H9 (cell line): ENCODE measurements around the gene CERCAM. TPM values are rescaled to one million over a fixed set of nuclear protein-coding genes. Genes with fewer than 3 reads are reported as not detected.
A peak's percentile ranks its signal among the peaks of the same experiment; 100 is the strongest.
"Not testable (repeated sequence)": the region's sequence is repeated elsewhere in the genome, so short reads cannot be mapped to it uniquely, and the experiment has no call there.

Experiments
- DNase-seq: peaks from one replicate; pipeline ENCODE4 v3.0.0-alpha.2; 2017
- H2AFZ ChIP-seq: one replicate; pipeline ENCODE4 v1.6.1; 2013; ENCODE audit warnings: mild to moderate bottlenecking, low read length, control low read depth, moderate library complexity
- H2AK5ac ChIP-seq: 2 replicates; pipeline ENCODE4 v1.6.1; 2013; ENCODE audit warnings: low read length, control low read depth, mixed read lengths; ENCODE audit not compliant: insufficient read length
- H2BK120ac ChIP-seq: one replicate; pipeline ENCODE4 v1.6.1; 2013; ENCODE audit warnings: low read depth, mild to moderate bottlenecking, low read length, control low read depth, inconsistent platforms; ENCODE audit not compliant: poor library complexity, severe bottlenecking
- H2BK12ac ChIP-seq: 2 replicates; pipeline ENCODE4 v1.6.1; 2013; ENCODE audit warnings: low read length, control low read depth, mixed read lengths, low read depth; ENCODE audit not compliant: insufficient read length
- H2BK15ac ChIP-seq: 2 replicates; pipeline ENCODE4 v1.6.1; 2013; ENCODE audit warnings: low read depth, low read length, control low read depth
- H2BK20ac ChIP-seq: one replicate; pipeline ENCODE4 v1.6.1; 2013; ENCODE audit warnings: low read depth, mild to moderate bottlenecking, low read length, control low read depth, inconsistent platforms; ENCODE audit not compliant: poor library complexity, severe bottlenecking
- H2BK5ac ChIP-seq: 2 replicates; pipeline ENCODE4 v1.6.1; 2013; ENCODE audit warnings: low read length, control low read depth, mixed read lengths; ENCODE audit not compliant: insufficient read length
- H3K14ac ChIP-seq: 2 replicates; pipeline ENCODE4 v1.6.1; 2013; ENCODE audit warnings: low read length, control low read depth; ENCODE audit not compliant: insufficient read depth
- H3K18ac ChIP-seq: 2 replicates; pipeline ENCODE4 v1.6.1; 2013; ENCODE audit warnings: low read depth, mild to moderate bottlenecking, mixed read lengths, low read length, control low read depth; ENCODE audit not compliant: insufficient read length
- H3K23ac ChIP-seq: 2 replicates; pipeline ENCODE4 v1.6.1; 2013; ENCODE audit warnings: low read length, control low read depth, mixed read lengths, low read depth; ENCODE audit not compliant: insufficient read length
- H3K23me2 ChIP-seq: 2 replicates; pipeline ENCODE4 v1.6.1; 2013; ENCODE audit warnings: low read depth, mild to moderate bottlenecking, mixed read lengths, low read length, control low read depth; ENCODE audit not compliant: insufficient read length, poor library complexity, severe bottlenecking
- H3K27ac ChIP-seq: 2 replicates; pipeline ENCODE4 v1.5.1; 2013; ENCODE audit warnings: low read length, control low read depth, mixed read lengths, low read depth; ENCODE audit not compliant: insufficient read length
- H3K27me3 ChIP-seq: 2 replicates; pipeline ENCODE4 v1.6.1; 2013; ENCODE audit warnings: low read length, control low read depth, inconsistent platforms; ENCODE audit not compliant: insufficient read depth
- H3K4ac ChIP-seq: 2 replicates; pipeline ENCODE4 v1.6.1; 2013; ENCODE audit warnings: low read depth, mild to moderate bottlenecking, control low read depth, inconsistent platforms, low read length, moderate library complexity
- H3K4me1 ChIP-seq: 2 replicates; pipeline ENCODE4 v1.6.1; 2013; ENCODE audit warnings: low read length, control low read depth, inconsistent platforms; ENCODE audit not compliant: insufficient read depth
- H3K4me2 ChIP-seq: 2 replicates; pipeline ENCODE4 v1.6.1; 2013; ENCODE audit warnings: low read length, control low read depth, mixed read lengths; ENCODE audit not compliant: insufficient read length, insufficient read depth
- H3K56ac ChIP-seq: 2 replicates; pipeline ENCODE4 v1.6.1; 2013; ENCODE audit warnings: low read depth, mild to moderate bottlenecking, mixed read lengths, low read length, control low read depth; ENCODE audit not compliant: insufficient read length
- H3K79me1 ChIP-seq: 2 replicates; pipeline ENCODE4 v1.6.1; 2013; ENCODE audit warnings: low read depth, mild to moderate bottlenecking, moderate library complexity, low read length, control low read depth, inconsistent platforms; ENCODE audit not compliant: insufficient read depth, poor library complexity, severe bottlenecking
- H3K79me2 ChIP-seq: 2 replicates; pipeline ENCODE4 v1.6.1; 2013; ENCODE audit warnings: low read length, control low read depth, inconsistent platforms; ENCODE audit not compliant: insufficient read depth
- H3K9ac ChIP-seq: 2 replicates; pipeline ENCODE4 v1.6.1; 2013; ENCODE audit warnings: low read length, control low read depth, mixed read lengths; ENCODE audit not compliant: insufficient read length; ENCODE audit errors: extremely low read depth
- H3K9me3 ChIP-seq: one replicate; pipeline ENCODE4 v1.6.1; 2013; ENCODE audit warnings: low read depth, low read length, inconsistent platforms; ENCODE audit not compliant: control insufficient read depth
- H3T11ph ChIP-seq: one replicate; pipeline ENCODE4 v1.6.1; 2013; ENCODE audit warnings: mild to moderate bottlenecking, low read length, control low read depth, inconsistent platforms
- H4K20me1 ChIP-seq: one replicate; pipeline ENCODE4 v1.6.1; 2013; ENCODE audit not compliant: control insufficient read depth, insufficient read length, insufficient read depth
- H4K5ac ChIP-seq: 2 replicates; pipeline ENCODE4 v1.6.1; 2013; ENCODE audit warnings: low read depth, mild to moderate bottlenecking, mixed read lengths, low read length, control low read depth; ENCODE audit not compliant: insufficient read length
- H4K8ac ChIP-seq: replicated peaks from 2 replicates; pipeline ENCODE4 v1.6.1; 2013; ENCODE audit warnings: low read length, control low read depth, mixed read lengths, low read depth; ENCODE audit not compliant: insufficient read length
- H4K91ac ChIP-seq: 2 replicates; pipeline ENCODE4 v1.6.1; 2013; ENCODE audit warnings: low read depth, mild to moderate bottlenecking, moderate library complexity, mixed read lengths, low read length, control low read depth; ENCODE audit not compliant: insufficient read length
- H3K27ac Mint-ChIP-seq, 3 experiments: 2 replicates in 2 of 3; 3 replicates in 1 of 3; pipeline ENCODE4 v1.8.0; 2020 to 2021; ENCODE audit warnings: mixed read lengths in 3 of 3, mild to moderate bottlenecking in 1 of 3, moderate library complexity in 1 of 3
- H3K27me3 Mint-ChIP-seq: 2 replicates; pipeline ENCODE4 v1.8.0; 2021; ENCODE audit warnings: low read depth, mild to moderate bottlenecking, moderate library complexity, mixed read lengths
- H3K36me3 Mint-ChIP-seq, 3 experiments: 2 replicates in 2 of 3; 3 replicates in 1 of 3; pipeline ENCODE4 v1.8.0; 2020 to 2021; ENCODE audit warnings: low read depth in 3 of 3, mixed read lengths in 3 of 3; ENCODE audit not compliant: insufficient read depth in 1 of 3
- H3K4me1 Mint-ChIP-seq, 2 experiments: 2 replicates each; pipeline ENCODE4 v1.8.0; 2020; ENCODE audit warnings: mixed read lengths in 2 of 2
- H3K4me3 Mint-ChIP-seq, 2 experiments: 2 replicates in 1 of 2; 3 replicates in 1 of 2; pipeline ENCODE4 v1.8.0; 2020 to 2021; ENCODE audit warnings: mild to moderate bottlenecking in 2 of 2, mixed read lengths in 2 of 2, moderate library complexity in 1 of 2
- H3K9me3 Mint-ChIP-seq, 2 experiments: 2 replicates in 1 of 2; 3 replicates in 1 of 2; pipeline ENCODE4 v1.8.0; 2020; ENCODE audit warnings: mild to moderate bottlenecking in 2 of 2, mixed read lengths in 2 of 2, moderate library complexity in 1 of 2
- WGBS: extraction: QIAGEN DNeasy Blood & Tissue Kit; methylation state at CpG from one replicate; pipeline ENCODE4 v1.1.7; 2013; ENCODE audit warnings: missing lambda C conversion rate, low lambda C conversion rate, mixed read lengths; ENCODE audit not compliant: insufficient read length; ENCODE audit errors: extremely low coverage; 5-methylcytosine and 5-hydroxymethylcytosine counted together
- total RNA-seq: library from RNA; stranded (reverse); gene quantifications from 2 replicates; pipeline ENCODE4 v1.2.1, GENCODE V29; 2021
- TF ChIP-seq, protein P1 (sequence below): fragments of 200-600 bp; sonication (generic); conservative IDR thresholded peaks from 3 replicates; pipeline ENCODE4 v1.8.0; 2021; ENCODE audit warnings: antibody characterized with exemption, mild to moderate bottlenecking

Gene CERCAM
- total RNA-seq, 1 experiment from 2014 or later, result 5.4 TPM

DNA sequence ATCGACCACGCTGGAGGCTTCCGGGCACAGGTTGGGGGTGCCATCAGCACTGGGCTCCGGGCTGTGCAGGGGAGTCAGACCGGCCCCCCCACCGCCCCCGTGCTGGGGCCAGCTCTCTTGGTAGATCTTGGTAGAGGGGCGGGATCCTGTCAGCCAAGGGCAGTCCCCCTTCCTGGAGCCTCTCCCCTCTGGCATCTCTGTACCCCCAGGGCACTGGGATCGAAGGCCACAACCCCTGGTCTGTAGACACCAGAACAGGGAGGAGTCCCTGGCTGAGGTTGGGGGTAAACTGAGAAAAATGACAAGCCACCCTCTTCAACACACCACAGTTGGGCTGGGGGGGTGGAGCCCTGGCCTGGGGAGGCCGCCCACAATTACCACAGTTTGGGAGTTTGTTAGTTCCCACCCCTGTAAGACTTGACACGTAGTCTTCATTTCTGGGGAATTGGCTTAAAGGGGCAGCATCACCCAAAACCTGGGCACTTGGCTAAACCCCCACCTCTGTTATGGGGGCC lies 882 bp downstream of the CERCAM start:
- TF ChIP-seq, protein P1, sequence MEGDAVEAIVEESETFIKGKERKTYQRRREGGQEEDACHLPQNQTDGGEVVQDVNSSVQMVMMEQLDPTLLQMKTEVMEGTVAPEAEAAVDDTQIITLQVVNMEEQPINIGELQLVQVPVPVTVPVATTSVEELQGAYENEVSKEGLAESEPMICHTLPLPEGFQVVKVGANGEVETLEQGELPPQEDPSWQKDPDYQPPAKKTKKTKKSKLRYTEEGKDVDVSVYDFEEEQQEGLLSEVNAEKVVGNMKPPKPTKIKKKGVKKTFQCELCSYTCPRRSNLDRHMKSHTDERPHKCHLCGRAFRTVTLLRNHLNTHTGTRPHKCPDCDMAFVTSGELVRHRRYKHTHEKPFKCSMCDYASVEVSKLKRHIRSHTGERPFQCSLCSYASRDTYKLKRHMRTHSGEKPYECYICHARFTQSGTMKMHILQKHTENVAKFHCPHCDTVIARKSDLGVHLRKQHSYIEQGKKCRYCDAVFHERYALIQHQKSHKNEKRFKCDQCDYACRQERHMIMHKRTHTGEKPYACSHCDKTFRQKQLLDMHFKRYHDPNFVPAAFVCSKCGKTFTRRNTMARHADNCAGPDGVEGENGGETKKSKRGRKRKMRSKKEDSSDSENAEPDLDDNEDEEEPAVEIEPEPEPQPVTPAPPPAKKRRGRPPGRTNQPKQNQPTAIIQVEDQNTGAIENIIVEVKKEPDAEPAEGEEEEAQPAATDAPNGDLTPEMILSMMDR, result no peak

DNA sequence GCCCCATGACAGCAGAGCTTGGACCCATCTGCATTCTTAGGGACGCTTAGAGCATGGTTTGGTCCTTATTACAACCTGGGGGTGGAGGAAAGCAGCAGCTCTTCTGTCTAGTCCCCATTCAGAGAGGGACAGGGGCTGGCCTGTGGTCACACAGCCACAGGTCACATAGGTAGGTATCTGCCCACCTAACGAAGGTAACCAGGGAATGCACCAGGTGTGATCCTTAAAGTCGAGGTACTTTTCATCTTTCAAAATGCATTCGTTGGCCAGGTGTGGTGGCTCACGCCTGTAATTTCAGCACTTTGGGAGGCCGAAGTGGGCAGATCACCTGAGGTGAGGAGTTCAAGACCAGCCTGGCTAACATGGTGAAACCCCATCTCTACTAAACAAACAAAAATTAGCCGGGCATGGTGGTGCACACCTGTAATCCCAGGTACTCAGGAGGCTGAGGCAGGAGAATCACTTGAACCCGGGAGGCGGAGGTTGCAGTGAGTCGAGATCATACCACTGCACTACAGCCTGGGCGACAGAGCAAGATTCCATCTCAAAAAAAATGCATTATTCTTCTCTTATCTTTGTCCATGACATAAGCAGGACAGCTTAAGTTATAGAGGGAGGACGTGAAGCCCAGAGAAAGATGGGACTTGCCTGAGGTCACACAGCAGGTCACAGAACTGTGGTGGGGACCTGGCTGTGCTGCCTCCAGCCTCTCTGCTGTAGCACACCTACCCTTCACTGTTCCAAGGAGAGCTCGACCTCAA lies 1.5 kb downstream of the CERCAM start:
- H3K9ac ChIP-seq, H2AK5ac ChIP-seq, H3K4ac ChIP-seq, H3K4me1 ChIP-seq, H3K9me3 Mint-ChIP-seq, H3K23ac ChIP-seq, H3K9me3 ChIP-seq, H4K20me1 ChIP-seq, H3K79me1 ChIP-seq, H3K23me2 ChIP-seq, H2BK12ac ChIP-seq, H2BK120ac ChIP-seq, H2BK20ac ChIP-seq, H4K8ac ChIP-seq, H3K56ac ChIP-seq, H2BK5ac ChIP-seq, H4K91ac ChIP-seq, H3K4me2 ChIP-seq, H3K18ac ChIP-seq, H3K14ac ChIP-seq, H3K79me2 ChIP-seq, H3K36me3 Mint-ChIP-seq, H4K5ac ChIP-seq, H3T11ph ChIP-seq, H3K27ac Mint-ChIP-seq, DNase-seq, H2BK15ac ChIP-seq, H3K27ac ChIP-seq, H2AFZ ChIP-seq: not testable (repeated sequence)
- no CpG with 5 or more reads among the region's 13 CpGs for WGBS
- Mint-ChIP-seq H3K4me3 (peak overlapping the region in 1 of 2 experiments; percentile 67; a peak in 3 of 5 replicates), H3K4me1 (peaks cover 5 to 11% of the 10 kb centered on the region in 2 experiments; a peak in 2 of 4 replicates), H3K27me3 (peaks cover 71% of the 10 kb centered on the region)
- H3K27me3 ChIP-seq, result peaks cover 13% of the 10 kb centered on the region; the same call in 1 of the 2 replicates

More for the DNA sequence above, 882 bp downstream of the CERCAM start:
- no peak overlapping the region for H3K56ac ChIP-seq
- H2BK5ac ChIP-seq, result no peak overlapping the region
- no peak overlapping the region for H3K27ac ChIP-seq
- no peak overlapping the region for H2BK120ac ChIP-seq
- no peaks in the 10 kb centered on the region for H4K20me1 ChIP-seq
- H2BK15ac ChIP-seq, result no peak overlapping the region
- no peak overlapping the region for H3K18ac ChIP-seq
- peak overlapping the region; percentile 45 for H3K4me2 ChIP-seq
- no peak overlapping the region for H3T11ph ChIP-seq
- no peak overlapping the region for H2AK5ac ChIP-seq
- no peaks in the 10 kb centered on the region for H3K79me1 ChIP-seq
- H3K36me3 Mint-ChIP-seq, result no peaks in the 10 kb centered on the region
- H3K9ac ChIP-seq, result no peak overlapping the region
- peaks cover 77% of the 10 kb centered on the region for H3K27me3 Mint-ChIP-seq
- peak overlapping the region; percentile 60 to 81; a peak in 4 of 5 replicates for H3K4me3 Mint-ChIP-seq
- no peak overlapping the region for H4K8ac ChIP-seq
- no peak overlapping the region for H4K5ac ChIP-seq
- H4K91ac ChIP-seq, result no peak overlapping the region
- no peak overlapping the region for H3K14ac ChIP-seq
- H2BK20ac ChIP-seq, result no peak overlapping the region
- peaks cover 13% of the 10 kb centered on the region; the same call in 1 of the 2 replicates for H3K27me3 ChIP-seq
- no peak overlapping the region for H3K4ac ChIP-seq
- no peaks in the 10 kb centered on the region for H3K79me2 ChIP-seq
- H3K4me1 Mint-ChIP-seq, result peaks cover 7 to 14% of the 10 kb centered on the region in 2 experiments
- H3K4me1 ChIP-seq, result no peaks in the 10 kb centered on the region
- DNase-seq, result no peak
- no peaks in the 10 kb centered on the region for H3K9me3 ChIP-seq
- H3K23ac ChIP-seq, result no peak overlapping the region
- H3K9me3 Mint-ChIP-seq, result no peaks in the 10 kb centered on the region
- H2BK12ac ChIP-seq, result no peak overlapping the region
- WGBS, result no CpG with 5 or more reads among the region's 11 CpGs
- H3K23me2 ChIP-seq, result peaks cover 9% of the 10 kb centered on the region
- no peak overlapping the region for H3K27ac Mint-ChIP-seq
- no peak overlapping the region for H2AFZ ChIP-seq
